Erythroblast (primary cell): ENCODE results near the gene SEMA7A.

ENCODE experiments used
- DNase-seq, 2 experiments: peaks; one replicate each; lab custom pipeline; 2025; lab: John Stamatoyannopoulos, UW
- GATA1 ChIP-seq: IDR thresholded peaks from 2 replicates; pipeline ENCODE4 v1.6.1; 2011; ENCODE audit warnings: low read depth, mild to moderate bottlenecking, control low read depth, low read length, moderate library complexity
- POLR2A ChIP-seq: IDR thresholded peaks from 2 replicates; pipeline ENCODE4 v1.6.1; 2011; ENCODE audit warnings: mild to moderate bottlenecking, low read length

SEMA7A gene

DNA sequence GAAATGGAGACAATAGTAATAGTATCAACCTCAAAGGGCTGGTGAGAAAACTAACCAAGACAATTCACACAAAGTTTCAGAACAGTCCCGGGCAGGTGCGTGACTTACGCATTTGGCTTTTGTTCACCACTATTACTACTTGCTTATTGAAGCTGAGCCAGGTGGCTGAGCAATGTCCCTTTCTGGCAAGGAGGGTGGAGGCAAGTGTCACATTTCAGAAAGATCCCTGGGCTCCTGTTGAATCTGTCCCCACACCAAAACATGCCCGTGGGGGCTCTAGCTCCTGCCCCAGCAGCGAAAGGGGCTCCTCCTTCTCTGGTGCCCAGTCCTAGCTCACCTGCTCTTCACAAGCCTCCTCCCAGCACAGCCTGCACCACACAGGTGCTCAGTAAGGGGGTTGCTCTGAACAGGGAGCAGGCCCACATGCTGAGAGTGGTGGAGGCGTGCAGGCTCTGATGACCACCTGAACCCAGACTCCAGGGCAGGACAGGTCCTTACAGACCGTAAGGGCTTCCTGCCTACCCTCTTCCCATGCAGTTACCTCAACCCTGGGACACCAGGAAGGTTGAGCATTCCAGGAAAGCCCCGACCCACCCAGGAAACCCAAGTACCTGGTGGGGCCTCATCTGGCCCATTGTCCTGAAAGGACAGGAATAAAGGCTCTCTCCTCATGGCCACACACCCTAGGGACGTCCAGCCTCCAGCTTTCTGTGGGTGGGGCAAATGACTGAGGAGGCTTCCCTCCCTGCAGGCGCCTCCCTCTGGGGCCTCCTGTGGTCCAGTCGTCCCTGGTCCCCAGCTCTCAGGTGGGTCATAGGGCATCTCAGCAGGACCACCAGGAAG lies 32.6 kb downstream of the SEMA7A start:
- DNase-seq, result peak; percentile 31 to 39
- TF ChIP-seq POLR2A (peak; percentile 35), GATA1 (no peak)

DNA sequence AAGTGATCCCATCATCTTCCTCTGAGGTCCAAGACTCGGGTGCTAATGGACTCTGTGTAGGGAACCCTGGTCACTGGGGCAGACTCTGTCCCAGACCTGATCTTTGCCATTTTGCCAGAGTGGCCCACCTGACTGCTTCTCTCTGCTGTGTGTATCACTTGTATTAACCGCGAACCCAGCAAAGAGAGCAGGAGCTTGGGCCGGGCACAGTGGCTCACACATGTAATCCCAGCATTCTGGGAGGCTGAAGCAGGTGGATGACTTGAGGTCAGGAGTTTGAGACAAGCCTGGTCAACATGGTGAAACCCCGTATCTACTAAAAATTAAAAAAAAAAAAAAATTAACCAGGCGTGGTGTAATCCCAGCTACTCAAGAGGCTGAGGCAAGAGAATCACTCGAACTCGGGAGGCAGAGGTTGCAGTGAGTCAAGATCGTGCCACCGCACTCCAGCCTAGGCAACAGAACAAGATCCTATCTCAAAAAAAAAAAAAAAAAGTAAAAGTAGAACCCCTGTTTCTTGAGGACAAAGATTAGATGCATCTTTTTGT lies 33.4 kb downstream of the SEMA7A start:
- DNase-seq, result peak; percentile 45 to 51
- TF ChIP-seq GATA1 (no peak), POLR2A (peak; percentile 18)

DNA sequence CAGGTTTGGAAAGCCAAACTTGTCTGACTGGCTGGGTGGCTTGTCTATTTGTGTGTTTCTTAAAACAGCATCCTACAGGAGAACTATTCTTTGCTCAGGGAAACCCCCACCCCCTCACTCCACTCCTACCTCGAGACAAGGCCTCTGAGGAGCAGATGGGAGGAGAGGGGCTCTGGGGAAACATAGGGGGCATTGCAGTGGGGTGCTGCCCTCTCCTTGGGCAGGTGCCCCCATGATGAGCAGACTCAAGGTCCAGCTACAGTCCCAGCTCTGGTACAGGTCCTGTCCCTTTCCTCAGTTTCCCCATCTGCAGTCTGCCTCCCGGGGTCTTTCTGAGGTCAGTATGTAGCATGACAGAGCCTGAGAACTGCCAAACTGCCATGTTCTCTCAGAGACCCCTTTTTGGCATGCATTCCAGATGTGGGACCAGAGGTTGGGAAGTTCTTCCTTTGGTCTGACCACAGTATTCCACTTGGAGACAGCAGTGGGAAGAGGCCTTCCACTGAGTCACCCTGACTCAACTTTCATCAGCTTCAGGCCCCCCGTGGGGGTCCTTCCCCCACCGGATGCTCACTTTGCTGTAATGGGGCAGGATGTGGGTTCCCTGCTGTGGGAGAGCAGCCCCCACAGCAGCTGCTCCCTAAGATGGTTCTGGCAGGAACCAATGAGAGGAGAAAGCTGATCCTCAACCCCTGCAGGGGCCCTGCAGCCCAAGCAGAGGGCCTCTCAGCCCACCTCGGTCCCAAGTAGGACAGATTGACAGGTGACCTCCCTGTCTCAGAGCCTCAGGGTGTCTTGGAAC lies 34.0 kb downstream of the SEMA7A start:
- TF ChIP-seq GATA1 (no peak), POLR2A (no peak)
- no peak for DNase-seq

DNA sequence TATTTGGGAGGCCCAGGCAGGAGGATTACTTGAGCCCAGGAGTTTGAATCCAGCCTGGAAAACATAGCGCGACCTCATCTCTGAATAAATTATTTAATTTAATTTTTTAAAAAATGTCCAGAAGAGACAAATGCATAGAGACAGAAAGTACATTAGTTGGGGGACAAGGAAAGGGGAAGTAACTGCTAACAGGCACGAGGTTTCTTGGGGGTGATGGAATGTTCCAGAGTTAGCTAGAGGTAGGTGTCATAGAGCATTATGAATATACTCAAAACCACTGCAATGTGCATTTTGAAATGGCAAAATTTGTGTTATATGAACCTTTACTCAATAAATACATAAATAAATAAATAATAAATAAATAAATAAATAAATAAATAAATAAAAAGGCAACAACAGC lies 34.7 kb downstream of the SEMA7A start:
- no peak for TF ChIP-seq POLR2A
- no peak for TF ChIP-seq GATA1
- DNase-seq, result no peak

DNA sequence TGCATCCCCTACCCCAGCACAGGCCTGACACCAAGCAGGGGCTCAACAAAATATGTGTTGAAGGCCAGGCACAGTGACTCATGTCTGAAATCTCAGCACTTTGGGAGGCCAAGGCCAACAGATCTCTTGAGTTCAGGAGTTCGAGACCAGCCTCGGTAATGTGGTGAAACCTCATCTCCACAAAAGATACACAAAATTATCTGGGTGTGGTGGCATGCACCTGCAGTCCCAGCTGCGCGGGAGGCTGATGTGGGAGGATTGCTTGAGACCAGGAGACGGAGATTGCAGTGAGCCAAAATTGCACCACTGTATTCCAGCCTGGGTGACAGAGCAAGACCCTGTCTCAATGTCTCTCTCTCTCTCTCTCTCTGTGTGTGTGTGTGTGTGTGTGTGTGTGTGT lies 35.6 kb downstream of the SEMA7A start:
- TF ChIP-seq POLR2A (no peak), GATA1 (no peak)
- peak in 1 of 2 experiments; percentile 41 for DNase-seq

DNA sequence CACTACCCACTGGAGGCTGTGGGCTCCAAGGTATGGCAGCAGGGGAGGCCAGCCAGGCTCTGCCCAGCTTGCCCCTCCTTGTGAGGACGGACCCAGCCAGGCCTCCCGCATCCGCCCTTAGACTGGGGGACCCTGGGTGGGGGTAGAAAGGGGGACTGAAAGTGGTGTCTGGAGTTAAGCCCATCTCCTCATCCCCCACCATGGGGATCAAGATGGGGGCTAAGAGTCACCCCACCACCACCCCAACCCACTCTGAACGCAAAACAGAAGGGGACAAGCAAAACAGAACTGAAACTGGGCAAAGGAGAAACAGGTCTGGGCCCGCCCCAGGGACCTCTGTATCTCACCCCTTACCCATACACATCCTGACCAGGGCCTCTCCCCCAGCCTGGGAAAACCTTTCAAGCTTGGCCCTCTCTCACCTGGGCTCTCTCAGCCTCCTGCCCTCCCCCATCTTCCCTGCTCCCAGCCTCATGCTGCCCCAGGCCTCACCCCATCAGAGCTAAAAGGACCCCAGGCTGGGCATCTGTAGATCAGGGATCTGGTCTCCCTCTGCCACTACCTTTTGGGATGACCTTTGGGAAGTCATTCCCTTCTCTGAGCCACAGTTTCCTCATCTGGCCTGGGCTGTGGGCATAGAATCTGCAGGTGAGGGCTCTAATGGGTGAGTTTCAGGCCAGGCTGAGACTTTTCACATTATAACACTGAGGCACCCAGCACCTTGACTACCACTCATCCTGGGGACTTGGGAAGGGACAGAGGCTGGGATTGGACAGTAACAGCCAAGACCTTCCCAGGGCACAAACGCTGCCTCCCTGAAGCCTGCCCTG lies 36.3 kb downstream of the SEMA7A start:
- no peak for TF ChIP-seq POLR2A
- no peak for TF ChIP-seq GATA1
- DNase-seq, result no peak

DNA sequence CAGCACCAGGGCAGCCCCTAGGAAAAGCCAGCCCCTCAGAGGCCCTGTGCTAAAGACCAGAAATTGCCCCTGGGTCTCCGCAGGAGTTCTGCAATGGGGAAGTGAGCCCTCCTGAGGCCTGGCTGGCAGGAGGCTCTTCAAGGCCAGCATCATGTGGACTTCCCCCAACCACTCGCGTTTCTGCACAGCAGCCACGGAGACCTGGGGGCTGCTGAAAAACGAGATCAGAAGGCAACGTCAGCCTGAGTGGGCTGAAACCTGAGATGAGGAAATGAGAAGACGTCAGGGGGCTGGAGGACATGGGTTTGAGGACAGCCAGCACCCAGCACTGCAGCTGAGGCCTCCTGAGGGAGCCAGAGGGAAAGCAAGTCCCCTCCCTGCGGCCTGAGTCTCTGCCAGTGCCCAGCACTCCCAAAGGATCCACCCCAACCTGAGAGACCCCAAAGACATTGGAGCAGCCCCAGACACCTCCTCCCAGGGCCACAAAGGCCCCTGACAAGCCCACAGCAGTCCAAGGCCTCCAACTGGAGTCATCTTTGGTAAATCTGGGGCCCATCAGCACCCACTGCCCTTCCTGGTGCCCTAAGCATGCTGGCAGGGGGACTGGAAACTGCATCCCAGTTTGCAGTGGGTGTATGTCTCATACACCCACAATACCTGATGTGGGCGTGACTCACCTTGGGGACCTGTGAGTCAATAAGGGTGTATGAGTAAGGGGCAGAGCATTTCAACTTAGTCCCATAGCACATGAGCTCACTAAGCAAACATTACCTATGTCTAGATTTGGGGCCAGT lies 37.1 kb downstream of the SEMA7A start:
- TF ChIP-seq POLR2A (no peak), GATA1 (no peak)
- no peak for DNase-seq

DNA sequence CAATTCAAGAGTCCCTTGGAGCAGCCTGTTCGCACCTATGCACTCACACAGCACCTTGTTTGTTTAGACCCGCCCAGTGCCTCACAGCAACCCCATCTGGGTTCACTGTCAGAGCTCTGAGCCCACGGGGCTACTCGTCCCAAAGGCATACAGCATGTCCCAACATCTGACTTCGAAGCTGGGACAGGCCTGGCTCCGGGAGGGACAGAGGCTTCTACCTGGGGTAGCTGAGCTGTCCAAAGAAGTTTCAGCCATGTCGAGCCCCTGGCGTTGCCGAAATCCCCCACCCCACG lies 37.7 kb downstream of the SEMA7A start:
- no peak for DNase-seq
- no peak for TF ChIP-seq POLR2A
- TF ChIP-seq GATA1, result no peak

DNA sequence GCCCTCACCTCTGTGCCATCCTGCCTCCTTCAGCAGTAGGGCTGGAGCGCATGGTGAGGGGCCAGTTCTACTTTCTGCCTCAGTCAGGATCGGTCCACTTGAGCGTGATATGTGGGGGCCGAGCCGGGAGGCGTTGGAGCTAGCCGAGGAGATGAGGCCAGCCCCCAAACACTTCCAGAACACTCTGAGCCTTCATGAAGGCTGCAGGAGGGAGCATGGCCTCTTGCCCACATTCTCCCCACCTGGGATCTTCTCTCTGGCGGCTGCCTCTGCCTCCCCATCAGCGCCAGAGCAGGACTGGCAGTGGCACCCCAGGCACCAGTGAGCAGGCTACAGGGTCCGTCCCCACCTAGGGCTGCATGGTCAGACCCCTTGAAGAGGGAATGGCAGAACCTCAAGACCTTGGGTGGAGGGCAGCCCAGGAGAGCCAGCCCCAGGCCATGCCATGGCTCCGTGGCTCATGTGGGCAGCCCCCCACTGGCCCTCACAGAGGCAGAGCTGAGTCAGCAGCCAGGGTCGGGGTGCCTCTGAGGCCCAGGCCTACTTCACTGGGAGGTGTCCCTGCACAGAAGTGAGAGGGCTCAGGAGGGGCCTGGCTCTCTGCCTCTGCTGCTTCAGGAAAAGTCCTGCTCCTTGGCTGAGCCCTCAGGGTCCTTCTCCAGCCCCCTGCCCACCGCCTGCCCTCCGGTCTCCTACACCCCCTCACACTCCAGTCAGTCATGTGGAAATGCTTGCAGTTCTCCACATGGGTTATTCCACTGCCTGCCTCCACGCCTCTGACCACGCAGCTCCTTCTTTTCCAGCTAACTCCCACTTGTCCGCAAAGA lies 38.2 kb downstream of the SEMA7A start:
- no peak for TF ChIP-seq POLR2A
- TF ChIP-seq GATA1, result no peak
- DNase-seq, result peak in 1 of 2 experiments; percentile 29

DNA sequence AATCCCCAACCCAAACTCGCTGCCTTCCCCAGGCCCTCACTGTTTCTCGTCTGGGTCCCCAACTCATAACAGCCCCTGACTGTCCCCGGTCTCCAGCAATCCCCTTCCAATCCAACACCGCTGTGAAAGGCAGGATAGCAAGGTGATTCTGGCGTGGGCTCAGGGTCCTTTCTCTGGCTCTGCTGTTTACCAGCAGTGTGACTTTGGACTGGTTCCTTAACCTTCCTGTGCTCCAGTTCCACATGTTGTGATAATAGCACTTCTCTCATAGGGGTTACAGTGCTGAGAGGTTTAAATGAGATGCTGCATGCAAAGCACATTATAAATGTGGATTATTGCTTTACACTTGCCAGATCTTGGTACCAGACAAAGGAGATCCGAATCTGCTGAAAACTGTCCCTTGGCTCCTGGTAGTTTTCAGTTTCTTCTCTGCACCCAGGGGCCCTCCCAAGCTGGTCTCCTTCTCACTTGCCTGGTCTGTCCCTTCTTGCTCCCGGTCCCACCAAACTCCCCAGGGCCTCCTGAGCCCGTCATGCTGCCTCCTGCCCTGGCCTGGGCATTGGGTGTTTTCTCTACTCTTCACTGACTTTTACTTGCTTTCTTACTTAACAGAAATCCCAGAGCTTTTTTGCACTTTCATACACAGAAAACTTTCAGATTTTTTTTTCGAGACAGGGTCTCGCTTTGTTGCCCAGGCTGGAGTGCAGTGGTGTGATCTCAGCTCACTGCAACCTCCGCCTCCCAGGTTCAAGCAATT lies 39.5 kb downstream of the SEMA7A start:
- no peak for DNase-seq
- TF ChIP-seq POLR2A (no peak), GATA1 (no peak)

DNA sequence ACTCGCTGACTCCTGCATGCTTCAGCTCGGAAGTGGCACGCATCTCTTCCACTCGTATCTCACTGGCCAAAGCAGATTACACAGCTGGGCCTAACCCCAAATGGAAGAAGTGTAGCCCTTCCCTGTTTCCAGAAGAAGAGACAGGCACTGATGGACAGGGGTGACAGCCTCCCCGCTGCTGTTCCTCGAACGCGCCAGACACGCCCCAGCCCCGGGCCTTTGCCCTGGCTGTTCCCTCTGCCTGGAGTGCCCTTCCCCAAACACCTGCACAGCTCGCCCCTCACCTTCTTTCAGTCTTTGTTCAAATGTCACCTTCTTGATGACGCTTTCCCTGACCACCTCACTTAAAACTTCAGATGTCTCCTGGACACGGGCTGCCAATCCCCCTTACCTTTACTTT lies 40.3 kb downstream of the SEMA7A start:
- no peak for TF ChIP-seq GATA1
- no peak for DNase-seq
